ENCODE results near the gene DNAJB13.

The DNAJB13 gene

DNA sequence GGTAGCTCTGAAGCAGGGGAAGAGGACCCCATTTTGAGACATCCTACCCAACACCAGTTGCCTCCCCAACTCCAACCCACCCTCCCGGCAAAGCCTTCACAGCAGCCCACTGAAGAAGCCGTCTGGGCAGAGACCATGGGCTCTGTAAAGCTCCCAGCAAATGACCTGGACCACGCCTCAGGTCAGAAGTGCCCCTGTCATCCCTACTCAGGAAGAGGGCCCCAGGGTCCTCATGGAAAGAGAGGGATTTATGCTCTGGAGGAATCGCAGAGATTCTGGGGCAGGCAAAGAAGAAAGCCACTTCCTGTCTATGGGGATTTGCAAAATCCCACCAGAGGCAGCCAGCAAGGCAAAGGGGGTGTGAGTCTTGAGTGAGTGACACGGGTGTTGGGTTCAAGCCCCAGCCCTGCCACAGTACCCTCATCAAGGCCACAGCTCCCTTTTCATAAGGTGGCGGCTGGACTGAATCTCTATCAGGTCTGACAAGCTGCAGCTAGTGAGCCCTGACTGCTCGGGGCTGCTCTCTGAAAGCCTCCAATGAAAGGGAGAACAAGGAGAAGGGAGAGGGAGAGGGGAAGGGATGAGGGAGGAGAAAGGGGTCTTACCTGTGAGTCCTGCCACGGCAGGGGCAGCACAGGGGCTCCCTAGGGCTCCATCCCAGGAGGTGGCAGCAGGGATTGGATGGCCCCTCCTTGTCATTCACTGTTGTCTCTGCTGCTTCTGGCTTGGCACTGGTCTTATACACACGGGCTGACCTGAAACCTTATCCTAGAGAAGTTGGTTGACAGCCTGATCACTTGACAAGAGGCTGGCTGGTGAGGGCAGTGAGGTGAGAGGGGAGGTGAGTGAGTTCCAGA lies 57.8 kb downstream of the DNAJB13 start, which contains the start of gene UCP3:
Gene UCP3, minus strand, starts transcription at position 713 of the 857 bp plus-strand sequence. CDS start 2,043 bp downstream, outside the sequence.
- Histone ChIP-seq H3K9me3 (ENCODE audit: low read length) (no peaks in the 10 kb centered on the region), H3K4me1 (ENCODE audit: insufficient read depth, low read length, severe bottlenecking) (peaks cover 10% of the 10 kb centered on the region), H3K9me2 (ENCODE audit: low read depth, low read length) (no peaks in the 10 kb centered on the region), H3F3A (ENCODE audit: insufficient read depth, low read length) (no peaks in the 10 kb centered on the region), H2AFZ (ENCODE audit: low read length) (no peak within 1 kb of the TSS), H3K79me2 (ENCODE audit: insufficient read depth, low read length) (no peaks in the 10 kb centered on the region), H4K20me1 (ENCODE audit: insufficient read depth, low read length) (no peaks in the 10 kb centered on the region), H3K27ac (ENCODE audit: low read depth, low read length, poor library complexity, severe bottlenecking) (no peak within 1 kb of the TSS), H3K9ac (ENCODE audit: low read length) (no peak within 1 kb of the TSS), H3K4me2 (ENCODE audit: low read length) (no peak within 1 kb of the TSS), H3K36me3 (ENCODE audit: insufficient read depth, low read length) (no peaks in the 10 kb centered on the region), H3K4me3 (ENCODE audit: low read depth, low read length, poor library complexity, severe bottlenecking) (no peak within 1 kb of the TSS), H3K27me3 (ENCODE audit: insufficient read depth, low read length) (no peaks in the 10 kb centered on the region)
- TF ChIP-seq EZH2 (IDR thresholded peaks at IDR 0.05; ENCODE audit: borderline replicate concordance, low read length), result no peak
- TF ChIP-seq CTCF (IDR thresholded peaks at IDR 0.05; ENCODE audit: low read length), result no peak

DNA sequence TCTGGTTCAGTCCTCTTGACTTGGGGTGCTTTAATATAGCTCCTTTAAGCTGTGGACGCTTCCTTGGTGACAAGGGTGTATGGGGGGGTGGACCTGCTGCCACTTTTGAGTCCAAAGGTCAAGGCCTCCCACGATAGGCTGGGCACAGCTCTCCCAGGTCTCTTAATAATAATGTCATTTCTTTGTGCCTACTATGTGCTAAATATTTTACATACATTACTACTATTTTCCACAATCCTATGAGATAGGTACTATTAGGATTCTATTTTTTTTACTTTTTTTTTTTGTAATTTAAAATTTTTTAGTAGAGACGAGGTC lies 58.4 kb downstream of the DNAJB13 start:
- Histone ChIP-seq H3K79me2 (ENCODE audit: insufficient read depth, low read length) (no peaks in the 10 kb centered on the region), H3K4me2 (ENCODE audit: low read length) (no peak overlapping the region), H2AFZ (ENCODE audit: low read length) (no peak overlapping the region), H3K27ac (ENCODE audit: low read depth, low read length, poor library complexity, severe bottlenecking) (no peak overlapping the region), H3K27me3 (ENCODE audit: insufficient read depth, low read length) (no peaks in the 10 kb centered on the region), H3K9me2 (ENCODE audit: low read depth, low read length) (no peaks in the 10 kb centered on the region), H4K20me1 (ENCODE audit: insufficient read depth, low read length) (no peaks in the 10 kb centered on the region), H3K9ac (ENCODE audit: low read length) (no peak overlapping the region), H3F3A (ENCODE audit: insufficient read depth, low read length) (no peaks in the 10 kb centered on the region), H3K4me1 (ENCODE audit: insufficient read depth, low read length, severe bottlenecking) (peaks cover 10% of the 10 kb centered on the region), H3K36me3 (ENCODE audit: insufficient read depth, low read length) (no peaks in the 10 kb centered on the region), H3K4me3 (ENCODE audit: low read depth, low read length, poor library complexity, severe bottlenecking) (no peak overlapping the region), H3K9me3 (ENCODE audit: low read length) (no peaks in the 10 kb centered on the region)
- TF ChIP-seq EZH2 (IDR thresholded peaks at IDR 0.05; ENCODE audit: borderline replicate concordance, low read length) (no peak), CTCF (IDR thresholded peaks at IDR 0.05; ENCODE audit: low read length) (no peak)

DNA sequence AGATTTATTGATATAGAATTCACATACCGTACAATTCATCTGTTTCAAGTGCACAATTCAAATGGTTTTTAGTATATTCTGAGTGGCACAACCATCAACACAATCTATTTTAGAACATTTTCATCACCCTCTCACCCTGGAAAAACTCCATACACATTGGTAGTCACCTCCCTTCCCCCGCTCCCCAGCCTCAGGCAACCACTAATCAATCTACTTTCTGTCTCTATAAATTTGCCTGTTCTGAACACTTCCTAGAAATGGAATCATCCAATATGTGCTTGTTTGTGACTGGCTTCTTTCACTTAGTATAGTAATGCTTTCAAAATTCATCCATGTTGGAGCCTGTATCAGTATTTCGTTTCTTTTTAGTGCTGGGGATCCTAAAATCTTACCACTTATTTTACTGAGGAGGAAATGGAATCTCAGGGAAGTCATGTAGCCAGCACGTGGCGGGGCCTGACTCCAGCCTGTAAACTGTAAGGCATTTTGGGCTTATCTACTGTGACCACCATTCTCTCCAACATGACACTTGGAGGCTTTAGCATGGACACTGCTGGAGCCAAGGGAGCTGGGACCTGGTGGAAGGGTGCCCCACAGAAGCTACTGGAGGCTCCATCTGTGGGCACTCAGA lies 59.0 kb downstream of the DNAJB13 start:
- Histone ChIP-seq H3K27ac (ENCODE audit: low read depth, low read length, poor library complexity, severe bottlenecking) (no peak overlapping the region), H2AFZ (ENCODE audit: low read length) (no peak overlapping the region), H3K79me2 (ENCODE audit: insufficient read depth, low read length) (no peaks in the 10 kb centered on the region), H3K9me2 (ENCODE audit: low read depth, low read length) (no peaks in the 10 kb centered on the region), H4K20me1 (ENCODE audit: insufficient read depth, low read length) (no peaks in the 10 kb centered on the region), H3K4me2 (ENCODE audit: low read length) (no peak overlapping the region), H3K27me3 (ENCODE audit: insufficient read depth, low read length) (no peaks in the 10 kb centered on the region), H3K36me3 (ENCODE audit: insufficient read depth, low read length) (no peaks in the 10 kb centered on the region), H3K9ac (ENCODE audit: low read length) (no peak overlapping the region), H3K4me3 (ENCODE audit: low read depth, low read length, poor library complexity, severe bottlenecking) (no peak overlapping the region), H3F3A (ENCODE audit: insufficient read depth, low read length) (no peaks in the 10 kb centered on the region), H3K4me1 (ENCODE audit: insufficient read depth, low read length, severe bottlenecking) (peaks cover 10% of the 10 kb centered on the region), H3K9me3 (ENCODE audit: low read length) (no peaks in the 10 kb centered on the region)
- TF ChIP-seq EZH2 (IDR thresholded peaks at IDR 0.05; ENCODE audit: borderline replicate concordance, low read length), result no peak
- TF ChIP-seq CTCF (IDR thresholded peaks at IDR 0.05; ENCODE audit: low read length), result no peak
